ACC112 (cell line): Measurements from ENCODE around the gene RNF144B.

Experiments
- H2AFZ ChIP-seq: fragments of 200-600 bp; sonication (generic); one replicate; pipeline ENCODE4 v1.6.0; 2017; ENCODE audit warnings: antibody characterized with exemption, low read length; ENCODE audit not compliant: unreplicated experiment
- H3K27ac ChIP-seq: fragments of 200-600 bp; sonication (generic); 2 replicates; pipeline ENCODE4 v1.5.1; 2014; ENCODE audit warnings: low read depth, mild to moderate bottlenecking, antibody characterized with exemption, low read length, moderate library complexity
- H3K27me3 ChIP-seq: fragments of 200-600 bp; sonication (generic); 2 replicates; pipeline ENCODE4 v1.6.1; 2014; ENCODE audit warnings: mild to moderate bottlenecking, antibody characterized with exemption, low read length, moderate library complexity, mixed read lengths; ENCODE audit not compliant: insufficient read depth
- H3K36me3 ChIP-seq: fragments of 200-600 bp; sonication (generic); 2 replicates; pipeline ENCODE4 v1.6.1; 2016; ENCODE audit warnings: mild to moderate bottlenecking, antibody characterized with exemption, low read length, moderate library complexity, mixed read lengths; ENCODE audit not compliant: insufficient read depth
- H3K4me1 ChIP-seq: fragments of 200-600 bp; sonication (generic); one replicate; pipeline ENCODE4 v1.6.1; 2016; ENCODE audit warnings: low read length, mixed read lengths; ENCODE audit not compliant: insufficient read depth, unreplicated experiment, control insufficient read depth
- H3K4me3 ChIP-seq: fragments of 200-600 bp; sonication (generic); 2 replicates; pipeline ENCODE4 v1.5.1; 2014; ENCODE audit warnings: mild to moderate bottlenecking, low read depth, low read length
- H3K79me2 ChIP-seq: fragments of 200-600 bp; sonication (generic); one replicate; pipeline ENCODE4 v1.6.0; 2016; ENCODE audit warnings: low read length; ENCODE audit not compliant: control insufficient read depth, unreplicated experiment, insufficient read depth

Gene RNF144B

DNA sequence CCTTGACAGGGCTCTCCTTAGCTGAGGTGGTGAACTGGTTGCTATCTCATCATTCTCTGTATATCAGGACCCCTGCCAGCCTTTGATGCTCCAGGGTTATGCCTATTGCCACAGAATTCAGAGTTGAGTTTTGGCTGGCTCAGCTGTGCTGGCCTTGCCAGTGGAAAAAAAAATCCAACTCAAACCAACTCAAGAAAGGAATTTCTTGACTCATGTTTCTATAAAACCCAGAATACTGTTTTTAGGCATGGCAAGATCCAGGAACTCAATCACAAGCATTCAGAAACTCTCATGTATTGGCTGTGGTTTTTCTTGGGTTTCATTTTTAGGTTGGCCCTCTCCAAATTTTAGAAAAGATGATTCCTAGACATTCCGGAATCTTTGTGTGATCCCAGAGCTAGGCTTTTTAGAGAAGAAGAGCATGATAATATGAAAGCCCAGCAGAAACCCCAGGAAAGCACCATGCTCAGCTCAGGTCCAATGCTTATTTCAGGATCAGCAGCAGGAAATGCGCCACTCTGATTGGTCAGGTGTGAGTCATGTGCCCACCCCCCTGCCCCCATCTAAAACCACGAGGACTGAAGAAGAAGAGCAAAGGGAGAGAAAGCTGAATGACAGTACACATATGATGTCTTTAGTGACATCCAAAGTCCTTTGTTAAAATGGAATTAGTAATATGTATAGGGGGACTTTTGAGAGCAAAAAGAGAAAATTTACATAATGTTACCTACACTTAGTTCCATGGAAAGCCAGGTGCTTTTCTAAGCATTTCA lies 122.9 kb downstream of the RNF144B start:
- no peaks in the 10 kb centered on the region for H3K79me2 ChIP-seq
- H3K27ac ChIP-seq, result no peak overlapping the region
- H3K27me3 ChIP-seq, result no peaks in the 10 kb centered on the region
- H3K4me1 ChIP-seq, result no peaks in the 10 kb centered on the region
- H3K4me3 ChIP-seq, result no peak overlapping the region
- H2AFZ ChIP-seq, result no peak overlapping the region
- H3K36me3 ChIP-seq, result no peaks in the 10 kb centered on the region

DNA sequence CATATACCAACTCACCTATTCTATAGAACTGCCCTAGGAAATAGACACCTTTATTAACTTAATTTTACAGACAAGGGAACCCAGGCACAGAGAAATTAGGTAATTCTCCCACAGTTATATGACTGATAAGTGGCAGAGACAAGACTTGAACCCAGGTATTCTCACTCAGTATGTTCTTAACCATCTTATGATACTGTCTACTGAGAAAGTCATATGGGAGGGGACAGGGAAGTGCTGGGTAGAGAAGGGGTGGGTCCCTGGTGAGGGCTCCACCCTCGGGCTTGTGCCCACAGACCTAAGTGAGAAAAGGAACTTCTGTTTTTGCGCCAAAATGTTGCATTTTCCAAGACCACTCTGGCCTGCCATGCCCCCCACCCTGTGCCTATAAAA lies 123.5 kb downstream of the RNF144B start:
- H3K27me3 ChIP-seq, result no peaks in the 10 kb centered on the region
- no peak overlapping the region for H3K27ac ChIP-seq
- no peak overlapping the region for H3K4me3 ChIP-seq
- H3K4me1 ChIP-seq, result peaks cover 2% of the 10 kb centered on the region
- no peaks in the 10 kb centered on the region for H3K79me2 ChIP-seq
- H2AFZ ChIP-seq, result no peak overlapping the region
- no peaks in the 10 kb centered on the region for H3K36me3 ChIP-seq

- H3K27ac ChIP-seq, result no peak overlapping the region
- H3K4me1 ChIP-seq, result peaks cover 6% of the 10 kb centered on the region
- H3K4me3 ChIP-seq, result no peak overlapping the region
- H3K79me2 ChIP-seq, result no peaks in the 10 kb centered on the region
- H2AFZ ChIP-seq, result no peak overlapping the region
- H3K36me3 ChIP-seq, result no peaks in the 10 kb centered on the region
- H3K27me3 ChIP-seq, result no peaks in the 10 kb centered on the region
Measured at GRCh38 chr6:18511211-18511610, 124.1 kb downstream of the RNF144B start.

- no peak overlapping the region for H2AFZ ChIP-seq
- no peaks in the 10 kb centered on the region for H3K79me2 ChIP-seq
- no peak overlapping the region for H3K27ac ChIP-seq
- no peak overlapping the region for H3K4me3 ChIP-seq
- no peaks in the 10 kb centered on the region for H3K27me3 ChIP-seq
- H3K36me3 ChIP-seq, result no peaks in the 10 kb centered on the region
- peaks cover 6% of the 10 kb centered on the region for H3K4me1 ChIP-seq
Measured at GRCh38 chr6:18513253-18513798, 126.2 kb downstream of the RNF144B start.

DNA sequence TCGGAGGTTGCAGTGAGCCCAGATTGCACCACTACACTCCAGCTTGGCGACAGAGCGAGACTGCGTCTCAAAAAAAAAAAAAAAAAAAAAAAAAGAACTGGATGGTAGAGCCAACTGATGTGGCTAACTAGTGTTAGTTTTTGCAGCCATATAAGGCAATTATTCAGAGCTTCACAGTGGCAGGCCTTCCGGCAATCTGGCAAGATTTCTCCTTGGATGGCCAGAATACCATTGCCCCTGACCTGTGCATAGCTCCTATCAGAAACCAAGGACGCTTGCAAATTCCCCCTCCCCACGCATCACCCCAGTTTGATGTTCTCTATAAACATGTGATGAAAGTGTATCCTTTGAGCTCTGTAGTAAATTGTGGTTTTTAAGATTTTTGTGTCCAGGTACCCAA lies 127.0 kb downstream of the RNF144B start:
- Histone ChIP-seq H3K4me1 (peaks cover 6% of the 10 kb centered on the region), H3K27ac (no peak overlapping the region), H2AFZ (no peak overlapping the region), H3K36me3 (no peaks in the 10 kb centered on the region), H3K79me2 (no peaks in the 10 kb centered on the region), H3K4me3 (no peak overlapping the region), H3K27me3 (no peaks in the 10 kb centered on the region)

- Histone ChIP-seq H3K36me3 (no peaks in the 10 kb centered on the region), H2AFZ (no peak overlapping the region), H3K79me2 (no peaks in the 10 kb centered on the region), H3K27ac (no peak overlapping the region), H3K27me3 (no peaks in the 10 kb centered on the region), H3K4me1 (peaks cover 6% of the 10 kb centered on the region), H3K4me3 (no peak overlapping the region)
Measured at GRCh38 chr6:18515767-18516166, 128.6 kb downstream of the RNF144B start.
